AG04450 (cell line): ENCODE results near the gene EIF3B. TPM values are rescaled to one million over a fixed set of nuclear protein-coding genes. Genes with fewer than 3 reads are reported as not detected.
"Not testable (repeated sequence)": the region's sequence is repeated elsewhere in the genome, so short reads cannot be mapped to it uniquely, and the experiment has no call there.

ENCODE experiments used
- CTCF ChIA-PET: fragments of 300-600, 350-600 bp; formaldehyde crosslinking; extraction: SDS; loops from one replicate; lab custom pipeline; 2022; ENCODE audit warnings: antibody characterized with exemption, inconsistent platforms; lab: Charles Lee
- POLR2A ChIA-PET: fragments of 350-600 bp; formaldehyde crosslinking; extraction: SDS; loops from one replicate; lab custom pipeline; 2021; ENCODE audit warnings: antibody characterized with exemption, inconsistent platforms; lab: Yijun Ruan, JAX
- DNase-seq: peaks from one replicate; pipeline ENCODE4 v3.0.0-alpha.2; 2011; ENCODE audit warnings: low read depth, low spot score
- H3K27ac ChIP-seq: one replicate; pipeline ENCODE4 v1.5.1; 2012; ENCODE audit warnings: low read depth, low read length, control low read depth
- H3K27me3 ChIP-seq: one replicate; pipeline ENCODE4 v1.6.0; 2012; ENCODE audit warnings: low read length; ENCODE audit not compliant: control insufficient read depth, insufficient read depth
- H3K4me3 ChIP-seq: 2 replicates; pipeline ENCODE4 v1.5.1; 2011; ENCODE audit warnings: mild to moderate bottlenecking, low read depth, low read length, control low read depth
- H3K9me3 ChIP-seq: 2 replicates; pipeline ENCODE4 v1.5.1; 2012; ENCODE audit warnings: low read length; ENCODE audit not compliant: control insufficient read depth, insufficient read depth
- CTCF ChIP-seq: IDR thresholded peaks from 2 replicates; pipeline ENCODE4 v1.5.1; 2011; ENCODE audit warnings: low read depth, low read length, control low read depth, inconsistent platforms
- polyA plus RNA-seq: library from polyadenylated mRNA; depleted of rRNA; stranded (reverse); fragments of >200 nt; gene quantifications from 2 replicates; pipeline ENCODE4 v1.2.3, GENCODE V29; 2011

EIF3B gene
- polyA plus RNA-seq, 1 experiment = 110 TPM

DNA sequence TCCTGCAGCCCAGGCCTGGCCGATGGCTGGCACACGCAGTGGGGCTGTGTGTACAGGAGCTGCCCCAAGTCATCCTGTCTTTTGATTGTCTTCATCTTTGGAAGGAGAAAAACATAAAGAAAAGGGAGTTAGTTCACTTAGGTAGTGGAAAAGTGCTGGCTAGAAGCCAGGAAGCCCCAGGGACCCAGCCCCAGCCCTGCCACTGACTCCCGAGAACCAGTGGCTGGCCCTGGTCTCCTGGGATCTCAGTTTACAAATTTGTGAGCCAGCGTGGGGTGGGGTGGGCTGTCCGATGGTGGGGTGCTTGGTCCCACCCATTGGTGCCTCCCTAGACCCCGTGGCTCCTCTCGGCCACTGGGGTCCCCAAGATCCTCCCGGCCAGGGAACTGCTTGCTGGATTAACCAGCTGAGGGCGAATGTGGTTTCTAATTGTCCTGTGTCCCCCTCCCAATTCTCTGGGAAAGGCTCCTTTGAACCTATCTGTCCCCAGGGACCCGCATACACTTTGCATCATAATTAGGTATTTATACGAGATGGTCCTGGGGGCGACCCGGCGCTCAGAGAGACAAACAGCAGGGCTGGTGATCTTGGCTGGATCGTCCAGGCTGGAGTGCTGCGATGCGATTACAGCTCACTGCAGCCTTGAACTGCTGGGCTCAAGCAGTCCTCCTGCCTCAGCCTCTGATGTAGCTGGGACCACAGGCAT lies 32.5 kb downstream of the EIF3B start:
- no peak for TF ChIP-seq CTCF
- DNase-seq = no peak
- Histone ChIP-seq H3K27ac (no peak overlapping the region), H3K9me3 (no peaks in the 10 kb centered on the region; the same call in 1 of the 2 replicates), H3K4me3 (no peak overlapping the region), H3K27me3 (no peaks in the 10 kb centered on the region)
- CTCF ChIA-PET = no interaction called here
- POLR2A ChIA-PET = no interaction called here

GRCh38 chr7:2387897-2388636 lies 33.4 kb downstream of the EIF3B start:
- Histone ChIP-seq H3K4me3 (no peak overlapping the region), H3K27me3 (no peaks in the 10 kb centered on the region), H3K27ac (no peak overlapping the region), H3K9me3 (no peaks in the 10 kb centered on the region; the same call in 1 of the 2 replicates)
- ChIA-PET POLR2A (no interaction called here), CTCF (no interaction called here)
- no peak for DNase-seq
- no peak for TF ChIP-seq CTCF

DNA sequence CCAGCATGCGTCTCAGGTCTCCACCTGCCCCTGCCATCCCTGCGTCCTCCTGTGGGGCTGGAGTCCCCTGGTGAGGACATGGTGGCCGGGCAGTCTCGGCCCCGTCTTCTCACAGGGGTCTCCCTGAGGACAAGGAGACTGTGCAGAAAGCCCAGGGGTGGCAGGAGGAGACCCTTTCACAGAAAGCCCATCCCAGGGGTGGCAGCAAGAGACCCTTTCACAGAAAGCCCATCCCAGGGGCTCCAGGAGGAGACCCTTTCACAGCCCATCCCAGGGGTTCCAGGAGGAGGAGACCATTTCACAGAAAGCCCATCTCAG lies 34.0 kb downstream of the EIF3B start:
- no peaks in the 10 kb centered on the region; the same call in 1 of the 2 replicates for H3K9me3 ChIP-seq
- CTCF ChIA-PET = no interaction called here
- POLR2A ChIA-PET = no interaction called here

GRCh38 chr7:2390020-2390816 lies 35.6 kb downstream of the EIF3B start:
- H3K27me3 ChIP-seq, POLR2A ChIA-PET, CTCF ChIA-PET, H3K9me3 ChIP-seq, H3K27ac ChIP-seq, H3K4me3 ChIP-seq, DNase-seq: not testable (repeated sequence)

More for the DNA sequence above, 34.0 kb downstream of the EIF3B start:
- no peak for TF ChIP-seq CTCF
- Histone ChIP-seq H3K27ac (no peak overlapping the region), H3K4me3 (no peak overlapping the region), H3K27me3 (no peaks in the 10 kb centered on the region)
- DNase-seq = no peak

DNA sequence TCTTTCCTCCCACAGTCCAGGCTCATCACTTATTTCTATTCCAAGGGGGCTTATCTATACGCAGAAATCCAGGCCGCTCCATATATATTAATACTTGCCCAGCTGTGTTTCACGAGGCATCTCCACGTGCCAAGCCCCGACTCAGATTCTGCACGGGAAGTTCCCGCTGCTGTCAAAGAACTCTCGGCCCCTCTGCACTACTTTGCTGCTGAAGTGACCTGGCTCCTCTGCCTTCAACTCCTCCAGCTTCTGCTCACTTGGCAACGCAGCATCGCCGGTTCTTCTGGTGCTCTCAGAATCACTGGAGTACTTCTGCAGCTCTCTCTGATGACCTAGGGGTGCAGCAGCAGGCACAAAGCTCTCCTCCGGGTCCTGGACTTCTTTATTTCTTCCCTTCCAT lies 39.1 kb downstream of the EIF3B start:
- no peak for TF ChIP-seq CTCF
- CTCF ChIA-PET = no interaction called here
- H3K9me3 ChIP-seq = no peaks in the 10 kb centered on the region
- no peak overlapping the region for H3K27ac ChIP-seq
- POLR2A ChIA-PET = interaction anchor here (0.7 to 1.1 kb wide), 3 partner anchors 9 to 17 kb away, joined by 3 to 4 read pairs (median 4); no protein-coding TSS in a partner anchor
- H3K27me3 ChIP-seq = no peaks in the 10 kb centered on the region
- H3K4me3 ChIP-seq = no peak overlapping the region
- no peak for DNase-seq
